Right lobe of liver (tissue), 4 donors: ENCODE results near the gene TMEM120B.
"Not testable (repeated sequence)": the region's sequence is repeated elsewhere in the genome, so short reads cannot be mapped to it uniquely, and the experiment has no call there.

Experiments used
- CTCF ChIP-seq, 4 donors: fragments of 200-600 bp in 3 of 4; fragments of 450-650 bp in 1 of 4; IDR thresholded peaks; one replicate each; pipeline versions ENCODE4 v1.5.1 to v1.8.0; 2016 to 2022; ENCODE audit warnings: antibody characterized with exemption in 4 of 4, mild to moderate bottlenecking in 2 of 4
- POLR2A ChIP-seq: fragments of 450-650 bp; IDR thresholded peaks from one replicate; pipeline ENCODE4 v1.6.1; 2017; ENCODE audit warnings: antibody characterized with exemption, mild to moderate bottlenecking
- donor health status: DM: no; HTN: no; CAD: no.
- donor health status: DM: no; HTN: no; CAD: no.
- donor health status: DM: no; HTN: yes; CAD: no.

DNA sequence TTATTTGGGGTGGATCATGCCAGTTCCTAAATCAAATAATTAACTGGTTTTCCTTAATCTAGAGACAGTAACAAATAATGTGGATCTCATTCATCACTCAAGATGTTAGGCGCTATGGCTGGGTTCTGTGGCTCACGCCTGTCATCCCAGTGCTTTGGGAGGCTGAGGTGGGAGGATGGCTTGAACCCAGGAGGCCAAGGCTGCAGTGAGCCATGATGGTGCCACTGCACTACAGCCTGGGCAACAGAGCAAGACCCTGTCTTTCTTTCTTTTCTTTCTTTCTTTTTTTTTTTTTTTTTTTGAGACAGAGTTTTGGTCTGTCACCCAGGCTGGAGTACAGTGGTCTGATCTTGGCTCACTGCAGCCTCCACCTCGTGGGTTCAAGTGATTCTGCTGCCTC, 19.8 kb upstream of the TMEM120B start:
- not testable (repeated sequence) for TF ChIP-seq CTCF (IDR thresholded peaks at IDR 0.05); POLR2A
